SK-N-SH (cell line): ENCODE results near the gene CEP152. TPM values are rescaled to one million over a fixed set of nuclear protein-coding genes. Genes with fewer than 3 reads are reported as not detected.

Experiments
- CTCF ChIA-PET: fragments of 300-600, 350-600 bp; formaldehyde crosslinking; extraction: SDS; loops from one replicate; lab custom pipeline; 2021; lab: Yijun Ruan, JAX
- POLR2A ChIA-PET: fragments of 350-600 bp; sonication (Branson Sonifier 250); formaldehyde crosslinking; extraction: SDS; loops from one replicate; lab custom pipeline; 2020; ENCODE audit warnings: antibody characterized with exemption, inconsistent platforms; lab: Yijun Ruan, JAX
- DNase-seq: peaks from one replicate; pipeline ENCODE4 v3.0.0; 2012
- H2AFZ ChIP-seq: fragments of 200-600 bp; sonication (generic); 2 replicates; pipeline ENCODE4 v1.8.1; 2016; ENCODE audit warnings: antibody characterized with exemption, mild to moderate bottlenecking, low read depth
- H3F3A ChIP-seq: fragments of 200-600 bp; sonication (generic); replicated peaks from 2 replicates; pipeline ENCODE3; 2016; ENCODE audit warnings: antibody characterized with exemption, mild to moderate bottlenecking; ENCODE audit not compliant: insufficient read depth
- H3K27ac ChIP-seq, 2 experiments: fragments of 200-500 bp in 1 of 2; fragments of 200-600 bp in 1 of 2; sonication (Bioruptor generic) in 1 of 2; sonication (generic), shearing (Covaris generic) in 1 of 2; 2 replicates each; pipeline versions ENCODE4 v1.5.1 to v1.6.1; 2014 to 2016; ENCODE audit warnings: low read depth in 2 of 2, inconsistent platforms in 1 of 2, low read length in 1 of 2, mild to moderate bottlenecking in 1 of 2, mixed read lengths in 1 of 2
- H3K27me3 ChIP-seq: fragments of 200-600 bp; sonication (generic), shearing (Covaris generic); 2 replicates; pipeline ENCODE4 v1.6.1; 2016; ENCODE audit warnings: mixed run types; ENCODE audit not compliant: insufficient read depth
- H3K36me3 ChIP-seq, 2 experiments: fragments of 200-500 bp in 1 of 2; fragments of 200-600 bp in 1 of 2; sonication (Bioruptor generic) in 1 of 2; sonication (generic) in 1 of 2; replicated peaks in 1 of 2; 2 replicates each; pipeline versions ENCODE3 to v1.5.1; 2014 to 2016; ENCODE audit warnings: low read length in 1 of 2, mild to moderate bottlenecking in 1 of 2; ENCODE audit not compliant: insufficient read depth in 2 of 2, control insufficient read depth in 1 of 2
- H3K4me1 ChIP-seq, 2 experiments: fragments of 200-500 bp in 1 of 2; fragments of 200-600 bp in 1 of 2; sonication (Bioruptor generic) in 1 of 2; sonication (generic), shearing (Covaris generic) in 1 of 2; 2 replicates each; pipeline versions ENCODE4 v1.5.1 to v1.6.1; 2014 to 2016; ENCODE audit warnings: low read depth in 1 of 2, low read length in 1 of 2, mixed run types in 1 of 2; ENCODE audit not compliant: insufficient read depth in 2 of 2, control insufficient read depth in 1 of 2
- H3K4me2 ChIP-seq: fragments of 200-600 bp; sonication (generic), shearing (Covaris generic); 2 replicates; pipeline ENCODE4 v1.6.1; 2017; ENCODE audit warnings: mixed run types
- H3K4me3 ChIP-seq, 2 experiments: fragments of 200-500 bp in 1 of 2; fragments of 200-600 bp in 1 of 2; sonication (Bioruptor generic) in 1 of 2; sonication (generic), shearing (Covaris generic) in 1 of 2; 2 replicates each; pipeline versions ENCODE4 v1.5.1 to v1.8.1; 2014 to 2016; ENCODE audit warnings: low read depth in 2 of 2, inconsistent platforms in 1 of 2, low read length in 1 of 2, mild to moderate bottlenecking in 1 of 2, mixed read lengths in 1 of 2, moderate library complexity in 1 of 2
- H3K79me2 ChIP-seq: fragments of 200-600 bp; sonication (generic); 2 replicates; pipeline ENCODE4 v1.8.1; 2017; ENCODE audit warnings: mild to moderate bottlenecking; ENCODE audit not compliant: insufficient read depth
- H3K9ac ChIP-seq: fragments of 200-600 bp; sonication (generic); 2 replicates; pipeline ENCODE4 v1.6.1; 2017; ENCODE audit warnings: mixed run types
- H3K9me2 ChIP-seq: fragments of 200-600 bp; sonication (generic); 2 replicates; pipeline ENCODE4 v1.6.1; 2017; ENCODE audit warnings: mixed run types
- H3K9me3 ChIP-seq: fragments of 200-600 bp; sonication (generic); 2 replicates; pipeline ENCODE4 v1.6.1; 2017; ENCODE audit warnings: mixed run types, mild to moderate bottlenecking, moderate library complexity
- H4K20me1 ChIP-seq: fragments of 200-600 bp; sonication (generic); 2 replicates; pipeline ENCODE4 v1.6.1; 2017; ENCODE audit warnings: mild to moderate bottlenecking, mixed run types; ENCODE audit not compliant: insufficient read depth
- CHD2 ChIP-seq: fragments of 150-350 bp; IDR thresholded peaks from 2 replicates; pipeline ENCODE4 v1.6.1; 2018; ENCODE audit warnings: low read length; ENCODE audit not compliant: partially characterized antibody
- ELF1 ChIP-seq: IDR thresholded peaks from 2 replicates; pipeline ENCODE4 v1.4.0; 2012
- EZH2phosphoT487 ChIP-seq: fragments of 200-600 bp; sonication (generic); IDR thresholded peaks from 2 replicates; pipeline ENCODE4 v1.6.1; 2017; ENCODE audit warnings: low read depth, mixed run types, mild to moderate bottlenecking, antibody characterized with exemption, moderate library complexity, borderline replicate concordance
- FOSL2 ChIP-seq: IDR thresholded peaks from 2 replicates; pipeline ENCODE4 v1.4.0; 2012; ENCODE audit warnings: low read depth, mild to moderate bottlenecking, moderate library complexity, borderline replicate concordance
- FOXJ3 ChIP-seq: sonication (generic); formaldehyde crosslinking; IDR thresholded peaks from 2 replicates; pipeline ENCODE4 v1.5.1; 2020; ENCODE audit warnings: mild to moderate bottlenecking, missing genetic modification reagents
- GABPA ChIP-seq: IDR thresholded peaks from 2 replicates; pipeline ENCODE4 v1.4.0; 2012; ENCODE audit warnings: low read depth, mild to moderate bottlenecking
- GATA2 ChIP-seq: sonication (generic); formaldehyde crosslinking; IDR thresholded peaks from 2 replicates; pipeline ENCODE4 v1.5.0; 2020; ENCODE audit warnings: mild to moderate bottlenecking, missing genetic modification reagents
- MXI1 ChIP-seq: IDR thresholded peaks from 2 replicates; pipeline ENCODE4 v1.6.1; 2012; ENCODE audit warnings: mild to moderate bottlenecking, low read depth, low read length, improper control_type of control experiment
- NRF1 ChIP-seq: IDR thresholded peaks from 2 replicates; pipeline ENCODE4 v1.6.1; 2012; ENCODE audit warnings: low read depth, mild to moderate bottlenecking, low read length
- POLR2AphosphoS5 ChIP-seq: IDR thresholded peaks from 2 replicates; pipeline ENCODE4 v1.6.1; 2012; ENCODE audit warnings: low read depth, low read length
- RAD21 ChIP-seq: IDR thresholded peaks from 2 replicates; pipeline ENCODE4 v1.6.1; 2012; ENCODE audit warnings: mild to moderate bottlenecking, low read length
- RCOR1 ChIP-seq: fragments of 150-350 bp; IDR thresholded peaks from 2 replicates; pipeline ENCODE4 v1.6.1; 2017; ENCODE audit warnings: antibody characterized with exemption, low read length
- SMC3 ChIP-seq: IDR thresholded peaks from 2 replicates; pipeline ENCODE4 v1.6.1; 2012; ENCODE audit warnings: low read depth, low read length, improper control_type of control experiment
- TCF12 ChIP-seq: IDR thresholded peaks from 2 replicates; pipeline ENCODE4 v1.4.0; 2012
- WGBS: methylation state at CpG from one replicate; pipeline ENCODE4 v1.1.6; 2017; ENCODE audit warnings: low lambda C conversion rate; 5-methylcytosine and 5-hydroxymethylcytosine counted together
- polyA plus RNA-seq, 3 experiments: library from polyadenylated mRNA; depleted of rRNA; stranded (reverse); fragments of >200 nt; gene quantifications; 2 replicates each; pipeline ENCODE4 v1.2.3, GENCODE V29; 2012
- TF ChIP-seq, protein P1 (sequence below): IDR thresholded peaks from 2 replicates; pipeline ENCODE4; 2012
- TF ChIP-seq, protein P2 (sequence below): fragments of 200-600 bp; sonication (generic); IDR thresholded peaks from 2 replicates; pipeline ENCODE4 v1.6.1; 2017; ENCODE audit warnings: antibody characterized with exemption, mild to moderate bottlenecking, moderate library complexity
- TF ChIP-seq, protein P3 (sequence below): IDR thresholded peaks from 2 replicates; pipeline ENCODE4 v1.4.0; 2012; ENCODE audit warnings: low read depth, borderline replicate concordance

CEP152 gene
- polyA plus RNA-seq, 1 of the 3 experiments (the other 2 are of a cell fraction), result 0.71 TPM

DNA sequence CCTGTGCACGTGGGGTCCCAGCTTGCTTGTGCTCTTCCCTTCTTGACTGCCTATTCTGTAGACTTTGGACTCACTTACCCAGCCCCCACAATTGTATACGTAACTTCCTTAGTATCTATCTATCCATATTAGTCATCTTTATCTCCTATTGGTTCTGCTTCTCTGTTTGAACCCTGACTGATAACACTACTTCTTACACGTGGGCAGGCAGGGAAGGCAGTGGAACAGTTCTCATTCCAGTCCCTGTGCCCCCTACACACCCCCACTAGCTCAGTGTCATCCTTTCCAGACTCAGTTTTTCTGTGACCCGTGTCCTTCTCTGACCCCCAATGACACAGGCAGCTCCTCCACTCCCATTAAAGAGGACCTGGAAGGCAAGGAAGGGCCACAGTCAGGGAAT, 91.2 kb downstream of the CEP152 start:
- Histone ChIP-seq H3K4me1 (peaks cover 0 to 17% of the 10 kb centered on the region in 2 experiments; a peak in 2 of 4 replicates), H3K27me3 (no peaks in the 10 kb centered on the region), H3K9me2 (no peaks in the 10 kb centered on the region), H3K4me3 (no peak overlapping the region), H3K9ac (no peak overlapping the region), H2AFZ (no peak overlapping the region), H3F3A (peaks cover 25% of the 10 kb centered on the region), H3K27ac (no peak overlapping the region), H3K9me3 (peaks cover 10% of the 10 kb centered on the region; the same call in 1 of the 2 replicates), H3K4me2 (no peak overlapping the region), H4K20me1 (no peaks in the 10 kb centered on the region), H3K79me2 (no peaks in the 10 kb centered on the region), H3K36me3 (peaks cover 0 to 3% of the 10 kb centered on the region in 2 experiments)
- ChIA-PET POLR2A (no interaction called here), CTCF (no interaction called here)
- DNase-seq, result no peak
- TF ChIP-seq SMC3 (no peak), TCF12 (no peak), ELF1 (no peak), GABPA (no peak), POLR2AphosphoS5 (no peak), EZH2phosphoT487 (no peak), GATA2 (CRISPR knock-in tag) (no peak), RCOR1 (no peak), FOSL2 (no peak), NRF1 (no peak)
- TF ChIP-seq, protein P1, sequence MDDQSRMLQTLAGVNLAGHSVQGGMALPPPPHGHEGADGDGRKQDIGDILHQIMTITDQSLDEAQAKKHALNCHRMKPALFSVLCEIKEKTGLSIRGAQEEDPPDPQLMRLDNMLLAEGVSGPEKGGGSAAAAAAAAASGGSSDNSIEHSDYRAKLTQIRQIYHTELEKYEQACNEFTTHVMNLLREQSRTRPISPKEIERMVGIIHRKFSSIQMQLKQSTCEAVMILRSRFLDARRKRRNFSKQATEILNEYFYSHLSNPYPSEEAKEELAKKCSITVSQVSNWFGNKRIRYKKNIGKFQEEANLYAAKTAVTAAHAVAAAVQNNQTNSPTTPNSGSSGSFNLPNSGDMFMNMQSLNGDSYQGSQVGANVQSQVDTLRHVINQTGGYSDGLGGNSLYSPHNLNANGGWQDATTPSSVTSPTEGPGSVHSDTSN, result no peak
- TF ChIP-seq, protein P2, sequence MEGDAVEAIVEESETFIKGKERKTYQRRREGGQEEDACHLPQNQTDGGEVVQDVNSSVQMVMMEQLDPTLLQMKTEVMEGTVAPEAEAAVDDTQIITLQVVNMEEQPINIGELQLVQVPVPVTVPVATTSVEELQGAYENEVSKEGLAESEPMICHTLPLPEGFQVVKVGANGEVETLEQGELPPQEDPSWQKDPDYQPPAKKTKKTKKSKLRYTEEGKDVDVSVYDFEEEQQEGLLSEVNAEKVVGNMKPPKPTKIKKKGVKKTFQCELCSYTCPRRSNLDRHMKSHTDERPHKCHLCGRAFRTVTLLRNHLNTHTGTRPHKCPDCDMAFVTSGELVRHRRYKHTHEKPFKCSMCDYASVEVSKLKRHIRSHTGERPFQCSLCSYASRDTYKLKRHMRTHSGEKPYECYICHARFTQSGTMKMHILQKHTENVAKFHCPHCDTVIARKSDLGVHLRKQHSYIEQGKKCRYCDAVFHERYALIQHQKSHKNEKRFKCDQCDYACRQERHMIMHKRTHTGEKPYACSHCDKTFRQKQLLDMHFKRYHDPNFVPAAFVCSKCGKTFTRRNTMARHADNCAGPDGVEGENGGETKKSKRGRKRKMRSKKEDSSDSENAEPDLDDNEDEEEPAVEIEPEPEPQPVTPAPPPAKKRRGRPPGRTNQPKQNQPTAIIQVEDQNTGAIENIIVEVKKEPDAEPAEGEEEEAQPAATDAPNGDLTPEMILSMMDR, result no peak
- WGBS, result 79% methylated on average over 4 of the region's 4 CpGs

DNA sequence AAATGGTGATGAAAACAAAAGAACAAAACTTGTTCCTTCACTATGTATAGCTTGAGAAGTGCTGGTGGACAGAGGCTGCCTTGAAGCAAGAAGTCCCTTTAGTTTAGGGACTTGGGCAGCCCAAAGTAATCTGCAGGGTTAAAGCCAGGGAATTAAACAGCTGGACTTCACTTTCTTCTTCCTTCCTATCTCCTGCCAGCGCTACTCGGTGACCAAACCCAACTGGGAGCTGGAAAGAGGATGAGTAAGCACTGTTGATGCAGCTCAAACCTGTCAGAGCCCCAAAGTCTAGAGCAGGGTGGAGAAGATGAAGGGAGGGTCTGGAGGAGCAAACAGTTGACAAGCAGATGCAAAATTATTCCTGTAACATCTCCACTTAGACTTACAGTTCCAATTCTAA, 92.2 kb downstream of the CEP152 start:
- no peak for DNase-seq
- no peak overlapping the region for H3K4me2 ChIP-seq
- WGBS, result 64% methylated on average over 2 of the region's 2 CpGs
- H3K9ac ChIP-seq, result no peak overlapping the region
- H3K9me3 ChIP-seq, result peaks cover 10% of the 10 kb centered on the region; the same call in 1 of the 2 replicates
- H3K27ac ChIP-seq, result no peak overlapping the region
- peaks cover 0 to 16% of the 10 kb centered on the region in 2 experiments; a peak in 2 of 4 replicates for H3K4me1 ChIP-seq
- H3K79me2 ChIP-seq, result no peaks in the 10 kb centered on the region
- no peak overlapping the region for H3K4me3 ChIP-seq
- ChIA-PET CTCF (interaction anchor here (0.7 kb wide), 1 partner anchor 9 kb away, joined by 3 read pairs; no protein-coding TSS in a partner anchor), POLR2A (no interaction called here)
- H3K27me3 ChIP-seq, result no peaks in the 10 kb centered on the region
- H3K36me3 ChIP-seq, result peaks cover 0 to 3% of the 10 kb centered on the region in 2 experiments
- TF ChIP-seq, protein P3, sequence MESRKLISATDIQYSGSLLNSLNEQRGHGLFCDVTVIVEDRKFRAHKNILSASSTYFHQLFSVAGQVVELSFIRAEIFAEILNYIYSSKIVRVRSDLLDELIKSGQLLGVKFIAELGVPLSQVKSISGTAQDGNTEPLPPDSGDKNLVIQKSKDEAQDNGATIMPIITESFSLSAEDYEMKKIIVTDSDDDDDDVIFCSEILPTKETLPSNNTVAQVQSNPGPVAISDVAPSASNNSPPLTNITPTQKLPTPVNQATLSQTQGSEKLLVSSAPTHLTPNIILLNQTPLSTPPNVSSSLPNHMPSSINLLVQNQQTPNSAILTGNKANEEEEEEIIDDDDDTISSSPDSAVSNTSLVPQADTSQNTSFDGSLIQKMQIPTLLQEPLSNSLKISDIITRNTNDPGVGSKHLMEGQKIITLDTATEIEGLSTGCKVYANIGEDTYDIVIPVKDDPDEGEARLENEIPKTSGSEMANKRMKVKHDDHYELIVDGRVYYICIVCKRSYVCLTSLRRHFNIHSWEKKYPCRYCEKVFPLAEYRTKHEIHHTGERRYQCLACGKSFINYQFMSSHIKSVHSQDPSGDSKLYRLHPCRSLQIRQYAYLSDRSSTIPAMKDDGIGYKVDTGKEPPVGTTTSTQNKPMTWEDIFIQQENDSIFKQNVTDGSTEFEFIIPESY, result no peak
- TF ChIP-seq FOXJ3 (CRISPR knock-in tag) (no peak), CHD2 (no peak), MXI1 (no peak), RAD21 (no peak), EZH2phosphoT487 (no peak)
- H4K20me1 ChIP-seq, result no peaks in the 10 kb centered on the region
- H3K9me2 ChIP-seq, result no peaks in the 10 kb centered on the region
- H3F3A ChIP-seq, result peaks cover 20% of the 10 kb centered on the region
- no peak overlapping the region for H2AFZ ChIP-seq
